Hippocampal formation (tissue), 2 donors: ENCODE results near the gene NFKBIL1.

Experiments used
- DNase-seq, 2 donors: peaks; one replicate each; lab custom pipeline; 2025; lab: John Stamatoyannopoulos, UW

Gene NFKBIL1

GRCh38 chr6:31559958-31560696 is 12.7 kb downstream of the NFKBIL1 start:
- DNase-seq = peak; percentile 15 to 31

- no peak for DNase-seq
Observed at GRCh38 chr6:31560697-31561058, 13.3 kb downstream of the NFKBIL1 start.

GRCh38 chr6:31567531-31568370 is 20.3 kb downstream of the NFKBIL1 start:
- no peak for DNase-seq

GRCh38 chr6:31568537-31568961 is 21.1 kb downstream of the NFKBIL1 start:
- DNase-seq = no peak

- no peak for DNase-seq
Observed at GRCh38 chr6:31569861-31570536, 22.6 kb downstream of the NFKBIL1 start.

GRCh38 chr6:31572041-31572911 is 24.9 kb downstream of the NFKBIL1 start, which contains the start of gene LTA:
TSS of gene LTA (plus strand) at chr6:31572289. CDS start at chr6:31572743, 454 bp downstream.
- DNase-seq = no peak

GRCh38 chr6:31573239-31574105 is 26.1 kb downstream of the NFKBIL1 start:
- no peak for DNase-seq

- no peak for DNase-seq
Observed at GRCh38 chr6:31574106-31575061, 27.0 kb downstream of the NFKBIL1 start.

- DNase-seq = no peak
Observed at GRCh38 chr6:31575335-31575901, 28.0 kb downstream of the NFKBIL1 start, which contains the start of gene TNF. TSS of gene TNF (plus strand) at chr6:31575565. CDS start at chr6:31575742, 177 bp downstream.

GRCh38 chr6:31575952-31576685 is 28.7 kb downstream of the NFKBIL1 start:
- DNase-seq = no peak

GRCh38 chr6:31576897-31577578 is 29.6 kb downstream of the NFKBIL1 start:
- no peak for DNase-seq

GRCh38 chr6:31577579-31577966 is 30.2 kb downstream of the NFKBIL1 start:
- no peak for DNase-seq

- DNase-seq = no peak
Observed at GRCh38 chr6:31578184-31579118, 31.0 kb downstream of the NFKBIL1 start.

GRCh38 chr6:31579119-31579505 is 31.7 kb downstream of the NFKBIL1 start:
- no peak for DNase-seq

- no peak for DNase-seq
Observed at GRCh38 chr6:31579546-31580437, 32.4 kb downstream of the NFKBIL1 start.

- DNase-seq = no peak
Observed at GRCh38 chr6:31580438-31580740, 33.0 kb downstream of the NFKBIL1 start.
